T-helper 9 cell (primary cell): ENCODE measurements around the gene MTIF2.
"Not testable (repeated sequence)": the region's sequence is repeated elsewhere in the genome, so short reads cannot be mapped to it uniquely, and the experiment has no call there.

Experiments
- DNase-seq: peaks from one replicate; pipeline ENCODE4 v3.0.0-alpha.2; 2020

MTIF2 gene

GRCh38 chr2:55241582-55241981 lies 27.4 kb downstream of the MTIF2 start:
- DNase-seq = not testable (repeated sequence)

- DNase-seq = no peak
These were observed 29.3 kb downstream of the MTIF2 start for GRCh38 chr2:55239656-55240222.

GRCh38 chr2:55236992-55237543 lies 32.0 kb downstream of the MTIF2 start:
- no peak for DNase-seq

GRCh38 chr2:55235724-55236538 lies 33.1 kb downstream of the MTIF2 start:
- no peak for DNase-seq

GRCh38 chr2:55233658-55233940 lies 35.4 kb downstream of the MTIF2 start:
- no peak for DNase-seq

- DNase-seq = peak; percentile 59
These were observed 36.0 kb downstream of the MTIF2 start for GRCh38 chr2:55232863-55233657.

GRCh38 chr2:55232084-55232862 lies 36.8 kb downstream of the MTIF2 start, which contains the start of the genes CLHC1 and RPS27A:
CLHC1 (minus strand) TSS chr2:55232293; CDS start chr2:55222411, 9,882 bp downstream.
RPS27A (plus strand) TSS chr2:55232688; CDS start chr2:55232825, 137 bp downstream.
- peak; percentile 96 for DNase-seq

GRCh38 chr2:55231546-55232083 lies 37.4 kb downstream of the MTIF2 start:
- no peak for DNase-seq

- no peak for DNase-seq
These were observed 38.5 kb downstream of the MTIF2 start for GRCh38 chr2:55230551-55230950.

GRCh38 chr2:55229221-55229620 lies 39.8 kb downstream of the MTIF2 start:
- no peak for DNase-seq

- DNase-seq = no peak
These were observed 40.8 kb downstream of the MTIF2 start for GRCh38 chr2:55228226-55228563.

GRCh38 chr2:55227437-55228225 lies 41.4 kb downstream of the MTIF2 start:
- not testable (repeated sequence) for DNase-seq

- DNase-seq = no peak
These were observed 43.5 kb downstream of the MTIF2 start for GRCh38 chr2:55225481-55226020.

GRCh38 chr2:55224761-55225261 lies 44.2 kb downstream of the MTIF2 start:
- DNase-seq = no peak

- no peak for DNase-seq
These were observed 44.9 kb downstream of the MTIF2 start for GRCh38 chr2:55223958-55224760.

- no peak for DNase-seq
These were observed 55.2 kb downstream of the MTIF2 start for GRCh38 chr2:55213822-55214221.

GRCh38 chr2:55204950-55205349 lies 64.1 kb downstream of the MTIF2 start:
- DNase-seq = no peak

GRCh38 chr2:55204536-55204935 lies 64.5 kb downstream of the MTIF2 start:
- DNase-seq = no peak

- no peak for DNase-seq
These were observed 68.6 kb downstream of the MTIF2 start for GRCh38 chr2:55200416-55200815.

GRCh38 chr2:55196526-55196925 lies 72.5 kb downstream of the MTIF2 start:
- no peak for DNase-seq
